GM21723 (cell line): Measurements from ENCODE around the gene CTIF.
A peak's percentile ranks its signal among the peaks of the same experiment; 100 is the strongest.

Experiments used
- ATAC-seq: cut with Tn5 transposase; IDR thresholded peaks from one replicate; pipeline ENCODE4 v1.9.1; 2021; ENCODE audit warnings: mild to moderate bottlenecking, moderate library complexity; ENCODE audit not compliant: unreplicated experiment

CTIF gene

GRCh38 chr18:48781163-48781987 lies 242.5 kb downstream of the CTIF start:
- ATAC-seq = no peak

GRCh38 chr18:48781988-48782363 lies 243.1 kb downstream of the CTIF start:
- ATAC-seq = no peak

- no peak for ATAC-seq
Measured at GRCh38 chr18:48782381-48782861, 243.6 kb downstream of the CTIF start.

GRCh38 chr18:48783616-48784520 lies 245.0 kb downstream of the CTIF start:
- ATAC-seq = no peak

GRCh38 chr18:48784656-48785055 lies 245.8 kb downstream of the CTIF start:
- ATAC-seq = peak; percentile 19

- peak; percentile 87 for ATAC-seq
Measured at GRCh38 chr18:48785091-48785614, 246.3 kb downstream of the CTIF start.

- ATAC-seq = peak; percentile 2
Measured at GRCh38 chr18:48785736-48786454, 247.1 kb downstream of the CTIF start.

GRCh38 chr18:48786455-48787202 lies 247.8 kb downstream of the CTIF start:
- ATAC-seq = no peak

- no peak for ATAC-seq
Measured at GRCh38 chr18:48787203-48788151, 248.6 kb downstream of the CTIF start.

- ATAC-seq = no peak
Measured at GRCh38 chr18:48788373-48788772, 249.5 kb downstream of the CTIF start.

- ATAC-seq = no peak
Measured at GRCh38 chr18:48789259-48789812, 250.5 kb downstream of the CTIF start.

GRCh38 chr18:48790226-48790863 lies 251.5 kb downstream of the CTIF start:
- ATAC-seq = no peak

GRCh38 chr18:48790869-48791635 lies 252.2 kb downstream of the CTIF start:
- no peak for ATAC-seq

- ATAC-seq = no peak
Measured at GRCh38 chr18:48791636-48792105, 252.8 kb downstream of the CTIF start.

GRCh38 chr18:48792141-48792540 lies 253.3 kb downstream of the CTIF start:
- no peak for ATAC-seq

GRCh38 chr18:48792611-48793380 lies 254.0 kb downstream of the CTIF start:
- no peak for ATAC-seq
